Breast epithelium (tissue), 4 donors: Measurements from ENCODE around the gene C12orf56. TPM values are rescaled to one million over a fixed set of nuclear protein-coding genes. Genes with fewer than 3 reads are reported as not detected.

Experiments used
- DNase-seq, 2 donors: peaks; one replicate each; pipeline ENCODE4 v3.0.0-alpha.2; 2019; ENCODE audit warnings: low spot score in 2 of 2
- H3K27ac ChIP-seq, 2 donors: fragments of 200-600 bp; sonication (generic) in 1 of 2; one replicate each; pipeline ENCODE4 v1.5.1; 2016 to 2019; ENCODE audit warnings: mild to moderate bottlenecking in 1 of 2
- H3K27me3 ChIP-seq, 2 donors: fragments of 200-600 bp; sonication (generic) in 1 of 2; one replicate each; pipeline versions ENCODE4 v1.5.1 to v1.6.0; 2017 to 2019; ENCODE audit warnings: control low read depth in 1 of 2, mild to moderate bottlenecking in 1 of 2
- H3K36me3 ChIP-seq: fragments of 200-600 bp; one replicate; pipeline ENCODE4 v1.5.1; 2019
- H3K4me1 ChIP-seq, 2 donors: fragments of 200-600 bp; sonication (generic); one replicate each; pipeline ENCODE4 v1.5.1; 2016 to 2019; ENCODE audit warnings: control low read depth in 1 of 2
- H3K4me3 ChIP-seq, 3 donors: fragments of 200-600 bp; sonication (generic); 1 replicate in 2 of 3; 2 replicates in 1 of 3; pipeline ENCODE4 v1.5.1; 2016 to 2019; ENCODE audit warnings: mild to moderate bottlenecking in 3 of 3, moderate library complexity in 2 of 3
- H3K9me3 ChIP-seq, 2 donors: fragments of 200-600 bp; sonication (generic) in 1 of 2; one replicate each; pipeline ENCODE4 v1.5.1; 2016 to 2019; ENCODE audit warnings: control low read depth in 1 of 2
- POLR2A ChIP-seq: fragments of 450-650 bp; IDR thresholded peaks from one replicate; pipeline ENCODE4 v1.6.1; 2016; ENCODE audit warnings: antibody characterized with exemption, mild to moderate bottlenecking, moderate library complexity
- POLR2AphosphoS5 ChIP-seq, 3 donors: sonication (generic); formaldehyde crosslinking; IDR thresholded peaks; one replicate each; pipeline ENCODE4 v1.6.1; 2017; ENCODE audit warnings: antibody characterized with exemption in 3 of 3
- intact Hi-C: fragments of 100-400 bp; cut with DNase I; formaldehyde crosslinking; loops from one replicate; pipeline ENCODE4 v1.15.1; 2023; ENCODE audit warnings: low total_unique reads
- total RNA-seq, 3 donors: library from RNA; depleted of rRNA; stranded (reverse); fragments of >200 nt; gene quantifications; one replicate each; pipeline ENCODE4 v1.1.0, GENCODE V29; 2016
- TF ChIP-seq, protein P1 (sequence below), 3 donors: fragments of 450-650 bp; IDR thresholded peaks; one replicate each; pipeline ENCODE4 v1.5.1; 2016 to 2017; ENCODE audit warnings: antibody characterized with exemption in 3 of 3, mild to moderate bottlenecking in 3 of 3, moderate library complexity in 3 of 3

The C12orf56 gene
- total RNA-seq, 3 donors from 2014 or later, result not detected

DNA sequence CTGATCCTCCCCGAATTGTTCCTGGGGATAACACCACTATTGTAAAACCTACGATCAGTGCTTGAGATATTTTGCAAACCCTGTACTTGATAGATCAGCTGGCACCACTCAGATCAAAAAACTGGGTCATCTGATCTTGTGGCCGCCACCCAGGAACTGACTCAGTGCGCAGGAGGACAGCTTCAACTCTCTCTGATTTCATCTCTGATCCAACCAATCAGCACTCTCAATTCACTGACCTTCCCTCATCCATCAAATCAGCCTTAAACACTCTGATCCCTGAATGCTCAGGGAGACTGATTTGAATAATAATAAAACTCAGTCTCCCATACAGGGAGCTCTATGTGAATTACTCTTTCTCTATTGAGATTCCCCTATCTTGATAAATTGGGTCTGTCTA is 9.5 kb upstream of the C12orf56 start:
- Histone ChIP-seq H3K4me1 (no peaks in the 10 kb centered on the region), H3K4me3 (no peak overlapping the region), H3K27me3 (no peaks in the 10 kb centered on the region), H3K9me3 (no peaks in the 10 kb centered on the region), H3K27ac (peak overlapping the region in 1 of 2 donors; percentile 19), H3K36me3 (no peaks in the 10 kb centered on the region)
- intact Hi-C loops, result no loop called here
- TF ChIP-seq, protein P1, sequence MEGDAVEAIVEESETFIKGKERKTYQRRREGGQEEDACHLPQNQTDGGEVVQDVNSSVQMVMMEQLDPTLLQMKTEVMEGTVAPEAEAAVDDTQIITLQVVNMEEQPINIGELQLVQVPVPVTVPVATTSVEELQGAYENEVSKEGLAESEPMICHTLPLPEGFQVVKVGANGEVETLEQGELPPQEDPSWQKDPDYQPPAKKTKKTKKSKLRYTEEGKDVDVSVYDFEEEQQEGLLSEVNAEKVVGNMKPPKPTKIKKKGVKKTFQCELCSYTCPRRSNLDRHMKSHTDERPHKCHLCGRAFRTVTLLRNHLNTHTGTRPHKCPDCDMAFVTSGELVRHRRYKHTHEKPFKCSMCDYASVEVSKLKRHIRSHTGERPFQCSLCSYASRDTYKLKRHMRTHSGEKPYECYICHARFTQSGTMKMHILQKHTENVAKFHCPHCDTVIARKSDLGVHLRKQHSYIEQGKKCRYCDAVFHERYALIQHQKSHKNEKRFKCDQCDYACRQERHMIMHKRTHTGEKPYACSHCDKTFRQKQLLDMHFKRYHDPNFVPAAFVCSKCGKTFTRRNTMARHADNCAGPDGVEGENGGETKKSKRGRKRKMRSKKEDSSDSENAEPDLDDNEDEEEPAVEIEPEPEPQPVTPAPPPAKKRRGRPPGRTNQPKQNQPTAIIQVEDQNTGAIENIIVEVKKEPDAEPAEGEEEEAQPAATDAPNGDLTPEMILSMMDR (IDR thresholded peaks at IDR 0.05), result no peak
- no peak for DNase-seq

DNA sequence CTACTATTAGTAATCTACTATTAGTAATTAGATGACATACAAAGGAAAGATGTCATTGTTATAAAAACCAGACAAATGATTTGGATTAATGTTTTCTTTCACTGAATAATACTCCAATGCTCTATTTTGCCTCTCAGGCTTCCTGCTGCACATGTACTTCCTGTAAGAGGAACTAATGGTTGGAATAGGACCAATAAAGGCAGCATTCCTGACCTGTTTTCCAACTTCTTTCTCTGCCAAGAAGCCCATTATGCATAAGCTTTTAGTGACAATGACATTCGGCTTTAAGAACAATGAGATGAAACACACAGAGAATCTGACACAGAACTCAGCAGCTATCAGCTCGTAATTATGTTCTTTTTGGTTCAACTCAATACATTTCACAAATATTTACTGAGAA is 5.2 kb upstream of the C12orf56 start:
- intact Hi-C loops, result no loop called here
- Histone ChIP-seq H3K36me3 (no peaks in the 10 kb centered on the region), H3K9me3 (no peaks in the 10 kb centered on the region), H3K4me1 (no peaks in the 10 kb centered on the region), H3K4me3 (no peak overlapping the region), H3K27me3 (peaks cover 0 to under 1% of the 10 kb centered on the region in 2 donors), H3K27ac (peak overlapping the region; percentile 36 to 52)
- DNase-seq, result no peak
- TF ChIP-seq, protein P1 (IDR thresholded peaks at IDR 0.05), result no peak
- TF ChIP-seq POLR2AphosphoS5 (IDR thresholded peaks at IDR 0.05) (no peak), POLR2A (no peak)

DNA sequence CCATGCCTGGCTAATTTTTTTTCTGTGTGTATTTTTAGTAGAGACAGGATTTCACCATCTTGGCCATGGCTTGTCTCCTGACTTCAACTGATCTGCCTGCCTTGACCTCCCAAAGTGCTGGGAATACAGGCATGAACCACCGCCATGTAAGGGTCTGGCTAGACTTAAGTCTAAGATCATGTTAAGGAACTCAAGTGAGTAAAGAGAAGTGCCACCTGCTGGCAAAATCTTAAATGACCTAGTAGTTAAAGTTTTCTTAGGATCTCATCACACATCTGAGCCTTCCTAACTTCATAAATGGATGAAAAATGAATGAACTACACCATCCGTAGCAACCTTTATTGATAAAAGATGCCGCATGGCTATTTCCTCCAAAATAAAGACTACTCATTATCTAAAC is 1.7 kb upstream of the C12orf56 start:
- no peak for DNase-seq
- TF ChIP-seq POLR2AphosphoS5 (IDR thresholded peaks at IDR 0.05) (no peak), POLR2A (no peak)
- TF ChIP-seq, protein P1 (IDR thresholded peaks at IDR 0.05), result no peak
- intact Hi-C loops, result no loop called here

DNA sequence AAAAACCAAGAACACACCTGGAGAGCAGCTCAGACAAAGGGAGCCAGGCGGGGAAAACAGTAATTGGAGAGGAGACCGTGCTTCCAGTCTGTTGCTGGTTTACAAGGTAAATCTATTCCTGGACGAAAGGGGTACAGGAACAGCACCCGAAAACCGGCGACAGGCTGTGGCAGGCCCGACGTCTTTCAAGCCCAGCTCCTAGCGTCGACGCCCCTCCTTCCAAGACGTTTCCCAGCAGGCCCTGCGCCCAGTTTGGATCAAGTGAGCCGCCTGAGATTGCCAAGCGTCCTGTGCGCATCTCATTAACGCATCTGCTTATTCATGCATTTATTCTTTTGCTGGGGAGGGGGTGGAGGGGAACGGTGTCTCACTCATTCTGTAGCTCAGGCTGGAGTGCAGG is 1.4 kb downstream of the C12orf56 start:
- Histone ChIP-seq H3K9me3 (no peaks in the 10 kb centered on the region), H3K36me3 (no peaks in the 10 kb centered on the region), H3K4me3 (no peak overlapping the region), H3K27ac (no peak overlapping the region), H3K27me3 (peaks cover 0 to 11% of the 10 kb centered on the region in 2 donors), H3K4me1 (no peaks in the 10 kb centered on the region)
- intact Hi-C loops, result no loop called here
- TF ChIP-seq POLR2A (no peak), POLR2AphosphoS5 (IDR thresholded peaks at IDR 0.05) (no peak)
- TF ChIP-seq, protein P1 (IDR thresholded peaks at IDR 0.05), result no peak
- no peak for DNase-seq

More for the DNA sequence above, 1.7 kb upstream of the C12orf56 start:
- no peak overlapping the region for H3K4me3 ChIP-seq
- no peak overlapping the region for H3K27ac ChIP-seq
- H3K36me3 ChIP-seq, result no peaks in the 10 kb centered on the region
- peaks cover 0 to 11% of the 10 kb centered on the region in 2 donors for H3K27me3 ChIP-seq
- no peaks in the 10 kb centered on the region for H3K9me3 ChIP-seq
- H3K4me1 ChIP-seq, result no peaks in the 10 kb centered on the region

DNA sequence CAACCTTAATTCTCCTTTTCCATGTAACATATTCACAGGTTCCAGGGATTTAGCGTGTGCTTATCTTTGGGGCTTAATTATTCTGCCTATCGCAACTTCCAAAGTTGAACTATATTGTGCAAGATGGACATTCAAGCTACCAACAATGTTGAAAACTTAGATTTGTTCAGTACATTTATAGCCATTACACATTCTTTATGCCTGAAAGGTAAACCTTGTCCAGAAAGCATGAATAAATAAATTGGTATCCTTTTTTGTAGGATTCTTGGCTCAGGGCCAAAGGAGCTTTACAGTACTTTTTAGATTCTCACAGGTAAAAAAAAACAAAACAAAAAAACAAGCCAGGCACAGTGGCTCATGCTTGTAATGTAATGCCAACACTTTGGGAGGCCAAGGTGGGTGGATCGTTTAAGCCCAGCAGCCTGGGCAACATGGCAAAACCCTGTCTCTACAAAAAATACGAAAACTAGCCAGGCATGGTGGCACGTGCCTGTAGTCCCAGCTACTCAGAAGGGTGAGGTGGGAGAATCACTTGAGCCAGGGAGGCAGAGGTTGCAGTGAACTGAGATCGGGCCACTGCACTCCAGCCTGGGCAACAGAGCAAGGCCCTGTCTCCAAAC is 3.3 kb downstream of the C12orf56 start:
- Histone ChIP-seq H3K36me3 (no peaks in the 10 kb centered on the region), H3K4me3 (no peak overlapping the region), H3K27ac (no peak overlapping the region), H3K27me3 (peaks cover 0 to 11% of the 10 kb centered on the region in 2 donors), H3K4me1 (no peaks in the 10 kb centered on the region), H3K9me3 (no peaks in the 10 kb centered on the region)
- DNase-seq, result no peak
- no peak for TF ChIP-seq POLR2A
- intact Hi-C loops, result no loop called here
